RKO (cell line): ENCODE measurements around the gene PRSS53.

Experiments used
- DNase-seq: peaks from one replicate; pipeline ENCODE4 v3.0.0-alpha.2; 2016; ENCODE audit warnings: low spot score

Gene PRSS53

GRCh38 chr16:31093132-31093703 is 4.5 kb upstream of the PRSS53 start:
- peak; percentile 58 for DNase-seq

GRCh38 chr16:31092330-31092729 is 3.6 kb upstream of the PRSS53 start:
- no peak for DNase-seq

- DNase-seq, result no peak
Observed at GRCh38 chr16:31090540-31090939, 1.8 kb upstream of the PRSS53 start.

GRCh38 chr16:31089199-31089598 is 456 bp upstream of the PRSS53 start:
- no peak for DNase-seq

GRCh38 chr16:31087971-31088370 is 772 bp downstream of the PRSS53 start:
- no peak for DNase-seq

GRCh38 chr16:31087481-31087880 is 1.3 kb downstream of the PRSS53 start:
- DNase-seq, result no peak

- no peak for DNase-seq
Observed at GRCh38 chr16:31086629-31086906, 2.2 kb downstream of the PRSS53 start.

GRCh38 chr16:31085873-31086628 is 2.7 kb downstream of the PRSS53 start:
- no peak for DNase-seq

- no peak for DNase-seq
Observed at GRCh38 chr16:31085411-31085810, 3.3 kb downstream of the PRSS53 start.

GRCh38 chr16:31084584-31085302 is 4.0 kb downstream of the PRSS53 start:
- DNase-seq, result no peak

- DNase-seq, result no peak
Observed at GRCh38 chr16:31083981-31084380, 4.8 kb downstream of the PRSS53 start.

GRCh38 chr16:31083556-31083955 is 5.2 kb downstream of the PRSS53 start:
- no peak for DNase-seq

GRCh38 chr16:31083081-31083480 is 5.7 kb downstream of the PRSS53 start:
- no peak for DNase-seq

GRCh38 chr16:31082368-31083045 is 6.2 kb downstream of the PRSS53 start:
- DNase-seq, result no peak

- DNase-seq, result no peak
Observed at GRCh38 chr16:31081428-31082351, 7.1 kb downstream of the PRSS53 start.

- no peak for DNase-seq
Observed at GRCh38 chr16:31080756-31081419, 7.9 kb downstream of the PRSS53 start.

GRCh38 chr16:31080035-31080629 is 8.6 kb downstream of the PRSS53 start:
- DNase-seq, result no peak

GRCh38 chr16:31079342-31079944 is 9.3 kb downstream of the PRSS53 start:
- DNase-seq, result no peak

- no peak for DNase-seq
Observed at GRCh38 chr16:31078597-31079341, 10.0 kb downstream of the PRSS53 start.
